ENCODE data around the gene TAS2R38. TPM values are rescaled to one million over a fixed set of nuclear protein-coding genes. Genes with fewer than 3 reads are reported as not detected.
"Not testable (repeated sequence)": the region's sequence is repeated elsewhere in the genome, so short reads cannot be mapped to it uniquely, and the experiment has no call there.

The TAS2R38 gene
- under 1 TPM in 8 of 10 donors, not detected in 2; 0.15 to 0.47 (median 0.24) TPM for polyA plus RNA-seq (ENCODE audit: insufficient read length in 10 of 10)
- long read RNA-seq, donor 1: 0 reads
- long read RNA-seq, donor 2: 0 reads
- long read RNA-seq, donor 3: 0 reads
- long read RNA-seq, donor 4: 0 reads
- long read RNA-seq, donor 5: 0 reads
- long read RNA-seq, donor 6: 0 reads
- long read RNA-seq, donor 7: 0 reads
- long read RNA-seq, donor 8: 0 reads
- long read RNA-seq, donor 9: 0 reads

DNA sequence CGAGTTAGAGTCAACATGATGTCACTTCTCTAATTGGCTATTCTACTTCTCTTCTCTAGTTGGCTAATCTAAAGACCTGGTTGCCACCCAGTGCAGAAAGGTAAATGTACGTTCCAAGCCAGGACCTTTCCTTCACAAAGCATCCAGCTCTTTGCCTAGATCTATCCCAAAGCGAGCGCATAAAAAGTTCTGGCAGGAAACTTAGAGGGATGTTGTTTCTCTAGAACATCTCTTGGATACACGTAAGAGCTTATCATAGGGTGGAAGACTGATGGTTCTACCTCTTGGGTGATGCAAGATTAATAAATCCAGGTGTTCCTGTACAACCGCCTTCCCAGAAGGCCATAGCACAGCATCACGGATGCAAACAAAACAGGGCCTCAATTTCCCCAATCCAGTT lies at the start of gene TAS2R38:
TSS of gene TAS2R38 (minus strand) at position 101 of the 400 bp plus-strand sequence. CDS start at position 17, 84 bp downstream.
- DNase-seq: no peak

- no peak for DNase-seq
These were observed 44.6 kb upstream of the TAS2R38 start for GRCh38 chr7:142018154-142018553.

GRCh38 chr7:142017451-142017850 lies 43.9 kb upstream of the TAS2R38 start:
- DNase-seq: no peak

DNA sequence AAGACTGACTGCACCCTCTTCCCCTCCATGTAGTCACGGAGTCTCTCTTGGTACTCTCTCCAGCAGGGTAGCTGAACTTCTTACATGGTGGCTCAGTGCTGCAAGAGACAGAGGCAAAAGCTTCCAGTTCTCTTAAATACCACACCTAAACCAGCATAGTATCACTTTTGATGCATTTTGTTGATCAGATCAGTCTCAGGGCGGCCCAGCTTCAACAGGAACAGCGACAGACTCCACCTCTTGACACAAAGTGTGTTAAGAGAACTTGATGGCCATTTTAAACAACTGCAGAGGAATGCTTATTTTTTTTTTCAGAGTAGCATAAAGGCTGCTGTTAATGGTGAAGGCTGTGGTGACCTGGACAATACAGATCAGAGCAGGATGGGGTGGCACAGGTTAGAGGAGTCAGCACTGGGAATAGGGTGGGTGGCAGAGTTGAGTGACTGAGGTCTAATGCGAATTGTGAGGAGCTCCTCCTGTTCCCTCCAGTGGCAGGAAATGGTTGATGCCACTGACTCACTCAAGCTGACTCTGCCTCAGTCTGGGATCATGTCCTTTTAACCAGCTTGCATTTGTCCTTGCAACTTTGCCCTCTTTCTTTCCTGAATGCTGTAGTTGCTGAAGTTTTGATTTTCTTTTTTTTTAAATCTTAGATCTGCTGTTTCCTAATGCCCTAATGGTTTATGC lies 39.4 kb upstream of the TAS2R38 start:
- DNase-seq: no peak

DNA sequence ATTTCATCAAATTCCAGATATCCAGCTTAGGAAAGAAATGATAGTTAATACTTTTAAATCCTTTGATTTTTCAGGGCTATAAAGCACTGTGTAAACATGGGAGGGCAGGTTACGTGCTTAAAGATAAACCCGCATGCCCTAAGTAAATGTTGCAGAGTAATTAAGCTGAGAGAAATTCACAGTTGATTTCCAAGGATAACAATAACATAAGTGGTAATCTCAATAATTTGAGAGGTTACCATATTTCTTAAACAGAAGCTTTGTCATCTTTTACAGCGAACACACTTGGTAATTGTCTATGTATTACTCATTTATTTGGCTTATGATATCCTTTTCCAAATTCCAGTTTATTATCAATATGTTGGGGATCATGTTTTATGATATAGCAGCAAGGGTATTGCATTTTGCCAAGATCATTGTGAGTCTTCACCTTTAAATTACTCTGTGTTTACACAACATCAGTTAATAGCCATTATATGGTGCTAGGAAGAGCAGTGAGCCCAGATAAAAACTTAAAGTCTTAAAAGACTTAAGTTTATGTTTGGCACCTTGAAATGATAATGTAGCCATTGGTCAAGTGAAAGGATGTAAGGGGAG lies 37.5 kb upstream of the TAS2R38 start:
- no peak for DNase-seq

DNA sequence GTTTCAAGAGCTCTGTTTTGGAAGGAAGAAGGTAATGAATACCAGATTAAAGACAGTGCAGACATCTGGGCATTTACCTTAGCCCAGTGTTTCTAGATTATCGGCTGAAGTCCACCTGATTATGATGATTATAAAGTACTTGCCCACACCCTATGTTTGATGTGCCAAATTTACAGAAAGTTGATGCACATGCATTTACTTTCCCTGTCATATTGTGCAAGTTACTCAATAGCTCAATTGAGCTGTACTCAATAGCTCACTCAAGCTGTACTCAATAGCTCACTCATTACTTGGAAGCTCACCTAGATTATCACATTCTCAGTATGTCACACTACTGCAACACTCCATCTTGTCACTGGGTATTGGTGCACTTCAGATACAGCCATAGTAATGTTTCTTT lies 35.6 kb upstream of the TAS2R38 start:
- DNase-seq: no peak

GRCh38 chr7:142006577-142006976 lies 33.0 kb upstream of the TAS2R38 start:
- DNase-seq: no peak

DNA sequence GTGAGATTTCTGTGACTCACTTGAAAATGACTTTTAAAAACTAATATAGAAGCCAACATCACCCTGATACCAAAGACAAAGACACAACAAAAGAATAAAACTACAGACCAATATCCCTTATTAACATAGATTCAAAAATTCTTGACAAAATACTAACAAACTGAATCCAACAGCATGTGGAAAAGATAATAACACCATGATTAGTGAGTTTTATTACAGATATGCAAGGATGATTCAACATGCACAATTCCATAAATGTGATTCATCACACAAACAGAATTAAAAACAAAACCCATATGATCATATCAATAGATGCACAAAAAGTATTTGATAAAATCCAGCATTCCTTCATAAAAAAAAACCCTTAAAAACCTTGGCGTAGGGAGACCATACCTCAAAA lies 28.6 kb upstream of the TAS2R38 start:
- no peak for DNase-seq

DNA sequence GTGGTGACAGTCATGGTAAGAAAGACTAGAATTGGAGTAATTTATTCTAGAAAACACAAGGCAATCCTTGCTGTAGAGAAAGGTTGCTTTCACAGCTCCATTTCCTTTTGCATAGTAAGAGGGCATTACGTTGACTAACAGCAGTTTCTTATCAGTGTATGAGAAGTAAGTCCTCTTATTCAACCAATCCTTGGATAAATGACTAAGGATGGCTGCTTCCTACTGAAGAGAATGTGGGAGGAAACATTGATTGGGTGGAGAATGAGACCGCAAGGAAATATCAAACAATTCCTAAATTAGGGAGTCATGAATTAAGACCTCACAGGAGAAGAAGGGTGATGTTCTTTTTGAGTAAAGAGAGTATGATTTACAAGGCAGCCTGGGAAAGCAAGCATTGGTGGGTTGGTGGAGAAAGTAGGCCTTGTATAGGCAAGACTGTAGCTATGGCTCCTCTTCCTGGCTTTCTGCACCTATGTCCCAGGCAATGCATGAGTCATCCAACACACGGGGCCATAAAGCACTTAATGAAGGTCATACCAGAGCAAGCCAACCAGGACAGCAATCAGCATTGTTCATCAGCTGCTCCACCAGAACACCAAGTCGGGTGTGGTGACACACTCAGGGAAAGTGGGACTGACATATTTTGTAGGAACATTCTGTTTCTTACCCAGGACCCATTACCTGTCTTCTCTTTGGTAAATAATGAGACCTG lies 27.7 kb upstream of the TAS2R38 start:
- no peak for DNase-seq

DNA sequence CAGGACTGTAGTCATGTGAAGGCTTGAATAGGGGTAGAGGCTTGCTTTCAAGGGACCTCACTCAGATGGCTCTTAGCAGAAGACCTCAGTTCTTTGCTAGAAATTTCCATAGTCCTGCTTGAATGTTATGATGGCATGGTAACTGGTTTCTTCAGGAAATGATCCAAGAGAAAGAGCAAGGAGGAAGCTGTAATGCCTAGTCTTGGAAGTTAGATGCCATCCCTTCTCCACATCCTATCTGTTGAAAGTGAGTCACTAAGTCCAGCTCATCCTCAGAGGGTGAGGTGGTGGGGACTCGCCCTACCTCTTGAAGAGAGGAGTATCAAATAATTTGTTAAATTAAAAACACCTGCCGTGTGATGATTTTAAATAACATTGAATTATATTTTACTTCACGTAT lies 26.7 kb upstream of the TAS2R38 start:
- DNase-seq: no peak

- no peak for DNase-seq
These were observed 25.6 kb upstream of the TAS2R38 start for GRCh38 chr7:141999058-141999623.

DNA sequence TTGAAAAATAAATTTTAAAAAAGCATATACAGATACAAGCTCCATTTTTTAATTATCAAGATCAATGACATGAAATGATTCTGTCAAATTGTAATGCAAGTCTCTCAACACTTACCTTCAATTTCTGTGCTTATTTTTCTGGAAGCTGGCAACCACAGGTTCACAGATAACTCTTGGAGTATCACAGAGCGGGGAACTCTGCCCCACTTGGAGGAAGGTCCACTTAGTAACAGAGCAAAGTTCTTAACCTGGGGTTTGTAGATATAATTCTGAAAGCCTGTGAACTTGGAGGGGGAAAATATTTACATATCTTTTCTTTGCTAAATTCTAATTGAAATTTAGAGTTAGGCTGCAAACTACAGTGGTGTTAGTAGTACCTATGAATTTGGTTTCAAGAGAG lies 19.8 kb upstream of the TAS2R38 start:
- no peak for DNase-seq

- no peak for DNase-seq
These were observed 19.1 kb upstream of the TAS2R38 start for GRCh38 chr7:141992688-141993087.

DNA sequence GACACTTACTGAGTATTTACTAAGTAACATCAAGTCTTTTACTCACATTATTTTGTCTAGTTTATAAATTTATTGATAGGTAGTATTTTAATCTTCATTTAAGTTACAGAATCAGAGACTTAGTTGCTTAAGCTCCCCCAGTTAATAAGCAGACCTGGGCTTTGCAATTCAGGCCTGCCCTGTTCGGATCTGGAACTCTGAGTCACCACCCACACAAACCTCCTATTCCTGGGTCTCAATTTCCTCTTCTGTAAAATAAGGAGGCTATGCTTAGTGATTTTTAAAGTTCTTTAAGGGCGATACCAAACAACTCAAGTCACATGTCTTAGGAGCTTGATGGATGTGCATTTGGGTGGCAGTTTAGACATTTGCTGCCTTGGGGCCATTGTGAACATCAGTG lies 18.6 kb upstream of the TAS2R38 start:
- no peak for DNase-seq

DNA sequence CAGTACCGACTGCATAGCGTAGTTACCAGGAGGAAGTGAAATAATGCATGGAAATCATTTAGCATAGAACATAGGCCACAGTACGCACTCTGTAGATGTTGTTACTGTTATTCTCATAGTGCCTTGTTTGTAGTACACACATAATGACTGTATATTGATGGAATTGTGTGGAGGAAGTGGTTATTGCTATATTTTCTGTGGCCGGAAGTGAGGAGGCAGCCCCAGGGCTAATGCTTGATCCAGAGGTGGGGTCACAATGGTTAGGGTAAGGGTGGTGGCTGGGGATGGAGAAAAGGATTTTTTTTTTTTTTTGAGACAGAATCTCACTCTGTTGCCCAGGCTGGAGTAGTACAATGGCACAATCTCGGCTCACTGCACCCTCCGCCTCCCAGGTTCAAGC lies 17.6 kb upstream of the TAS2R38 start:
- no peak for DNase-seq

GRCh38 chr7:141990011-141990725 lies 16.6 kb upstream of the TAS2R38 start:
- no peak for DNase-seq

- not testable (repeated sequence) for DNase-seq
These were observed 14.2 kb upstream of the TAS2R38 start for GRCh38 chr7:141987803-141988202.

DNA sequence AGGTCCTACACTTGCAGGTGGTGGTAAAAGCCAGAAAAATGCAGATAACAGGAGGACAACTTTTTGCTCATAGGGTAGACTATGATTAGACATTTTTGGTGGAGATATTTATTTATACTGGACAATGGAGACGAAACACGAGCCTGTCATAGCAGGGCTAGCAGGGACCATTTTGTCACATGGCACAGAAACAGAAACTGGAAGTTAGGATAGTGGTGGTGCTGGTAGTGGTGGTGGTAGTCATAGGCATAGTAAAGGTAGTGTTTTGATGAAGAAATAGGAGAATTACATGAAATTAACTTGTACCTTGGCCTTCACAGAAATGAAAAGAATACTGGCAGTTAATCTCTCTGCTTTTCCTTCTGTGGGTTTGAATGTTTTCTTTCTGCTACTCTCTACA lies 13.3 kb upstream of the TAS2R38 start:
- no peak for DNase-seq

- not testable (repeated sequence) for DNase-seq
These were observed 12.4 kb upstream of the TAS2R38 start for GRCh38 chr7:141985926-141986325.

DNA sequence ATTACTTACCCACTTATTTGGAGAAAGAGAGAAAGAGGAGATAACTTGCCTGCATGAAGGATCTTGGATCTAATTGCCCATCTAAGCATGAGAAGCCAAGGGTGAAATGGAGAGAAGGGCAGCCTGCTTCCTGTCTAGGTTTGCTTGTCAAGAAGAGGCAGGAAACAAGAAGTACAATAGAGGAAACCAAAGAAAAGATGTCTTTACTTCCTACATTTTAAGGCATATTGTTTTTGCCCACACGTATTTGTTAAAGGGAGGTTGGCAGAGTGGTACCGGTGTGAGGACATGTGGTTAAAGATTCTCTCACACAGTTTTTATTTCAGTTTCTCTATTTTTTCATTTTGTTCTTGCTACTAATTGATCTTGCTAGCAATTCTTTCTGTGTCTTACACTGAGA lies 6.0 kb upstream of the TAS2R38 start:
- no peak for DNase-seq

DNA sequence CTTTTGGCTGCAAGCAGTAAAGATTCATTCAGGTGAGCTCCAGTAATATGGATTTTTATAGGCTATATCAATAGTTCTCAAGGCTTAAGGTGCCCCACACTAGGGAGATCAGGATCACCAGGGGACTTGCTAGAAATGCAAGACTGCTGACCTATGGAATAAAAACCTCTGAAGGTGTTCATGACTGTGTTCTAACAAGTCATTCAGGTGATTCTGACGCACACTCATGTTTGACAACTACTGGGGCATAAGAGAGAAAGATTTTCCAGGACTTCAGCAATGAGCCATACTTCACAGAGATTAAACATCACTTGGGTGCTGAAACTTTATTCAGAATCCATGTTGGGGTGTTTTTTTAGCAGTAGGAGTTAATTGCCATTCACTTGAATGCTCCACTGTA lies 4.8 kb upstream of the TAS2R38 start:
- DNase-seq: no peak
